ENCODE results near the gene KCNK17. TPM values are rescaled to one million over a fixed set of nuclear protein-coding genes. Genes with fewer than 3 reads are reported as not detected.
A peak's percentile ranks its signal among the peaks of the same experiment; 100 is the strongest.

Gene KCNK17
- total and polyA plus RNA-seq, 5 donors from 2014 or later, result not detected

DNA sequence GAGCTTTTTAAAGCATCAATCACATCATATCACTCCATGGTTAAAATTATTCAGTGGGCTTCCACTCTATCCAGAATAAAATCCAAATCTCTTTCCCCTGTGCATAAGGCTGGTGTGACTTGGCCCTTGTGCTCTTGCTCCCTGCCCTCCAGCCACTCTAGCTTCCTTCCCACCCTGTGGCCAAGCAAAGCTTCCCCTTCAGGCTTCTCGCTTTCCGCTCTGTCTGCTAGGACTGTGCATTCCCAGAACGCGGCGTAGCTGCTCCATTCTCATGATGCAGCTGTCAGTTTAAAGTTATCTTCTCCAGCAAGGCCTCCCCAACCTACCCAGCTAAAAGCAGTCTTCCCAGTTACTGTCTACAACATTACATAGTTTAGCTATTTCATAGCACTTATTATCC is 27.7 kb upstream of the KCNK17 start:
- ATAC-seq (ENCODE audit: low read depth in 2 of 2) (no peak), DNase-seq (no peak)
- no peaks in the 10 kb centered on the region for H3K36me3 ChIP-seq (ENCODE audit: control insufficient read depth, insufficient read depth, low read length)
- Mint-ChIP-seq H3K9me3 (no peaks in the 10 kb centered on the region), H3K4me1 (peaks cover 0 to under 1% (median 0%) of the 10 kb centered on the region in 4 donors), H3K27me3 (peaks cover 10% of the 10 kb centered on the region), H3K27ac (no peak overlapping the region), H3K36me3 (no peaks in the 10 kb centered on the region), H3K4me3 (no peak overlapping the region)
- H3K27me3 ChIP-seq (ENCODE audit: control insufficient read depth, insufficient read depth, low read length), result no peaks in the 10 kb centered on the region
- no peaks in the 10 kb centered on the region for H3K9me3 ChIP-seq (ENCODE audit: control insufficient read depth in 2 of 2, low read length in 2 of 2)
- no peaks in the 10 kb centered on the region for H3K4me1 ChIP-seq (ENCODE audit: control insufficient read depth, insufficient read depth, low read length, poor library complexity, severe bottlenecking)
- H3K4me3 ChIP-seq (ENCODE audit: low read depth, low read length), result no peak overlapping the region
- no peak overlapping the region for H3K27ac ChIP-seq (ENCODE audit: insufficient read depth, low read length, poor library complexity, severe bottlenecking)

DNA sequence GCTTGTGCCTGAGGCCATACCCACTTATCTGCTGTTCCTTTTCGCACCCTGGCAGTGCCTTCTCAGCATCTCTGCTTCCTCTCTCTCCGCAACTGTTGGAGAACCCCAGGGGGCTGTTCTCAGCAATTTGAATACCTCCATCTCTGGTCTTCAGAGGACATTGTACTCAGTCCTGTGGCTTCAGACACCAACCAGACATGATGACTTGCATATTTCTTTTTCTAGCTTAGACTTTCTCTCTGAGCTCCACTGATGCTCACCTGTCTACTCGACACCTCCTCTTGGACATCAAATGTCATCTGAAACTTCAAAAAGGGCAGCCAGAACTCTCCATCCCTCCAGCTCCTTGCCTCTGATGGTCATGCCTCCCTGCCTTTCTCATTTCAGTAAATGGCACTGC is 27.1 kb upstream of the KCNK17 start:
- Histone ChIP-seq H3K4me3 (ENCODE audit: low read depth, low read length) (no peak overlapping the region), H3K36me3 (ENCODE audit: control insufficient read depth, insufficient read depth, low read length) (no peaks in the 10 kb centered on the region), H3K4me1 (ENCODE audit: control insufficient read depth, insufficient read depth, low read length, poor library complexity, severe bottlenecking) (peaks cover 2% of the 10 kb centered on the region), H3K9me3 (ENCODE audit: control insufficient read depth in 2 of 2, low read length in 2 of 2) (no peaks in the 10 kb centered on the region), H3K27ac (ENCODE audit: insufficient read depth, low read length, poor library complexity, severe bottlenecking) (no peak overlapping the region), H3K27me3 (ENCODE audit: control insufficient read depth, insufficient read depth, low read length) (no peaks in the 10 kb centered on the region)
- DNase-seq, result no peak
- H3K4me1 Mint-ChIP-seq, result peaks cover 0 to 6% (median 1%) of the 10 kb centered on the region in 4 donors
- H3K9me3 Mint-ChIP-seq, result no peaks in the 10 kb centered on the region
- peaks cover 14% of the 10 kb centered on the region for H3K27me3 Mint-ChIP-seq
- H3K4me3 Mint-ChIP-seq, result no peak overlapping the region
- H3K27ac Mint-ChIP-seq, result no peak overlapping the region
- H3K36me3 Mint-ChIP-seq, result no peaks in the 10 kb centered on the region
- no peak for ATAC-seq (ENCODE audit: low read depth in 2 of 2)

DNA sequence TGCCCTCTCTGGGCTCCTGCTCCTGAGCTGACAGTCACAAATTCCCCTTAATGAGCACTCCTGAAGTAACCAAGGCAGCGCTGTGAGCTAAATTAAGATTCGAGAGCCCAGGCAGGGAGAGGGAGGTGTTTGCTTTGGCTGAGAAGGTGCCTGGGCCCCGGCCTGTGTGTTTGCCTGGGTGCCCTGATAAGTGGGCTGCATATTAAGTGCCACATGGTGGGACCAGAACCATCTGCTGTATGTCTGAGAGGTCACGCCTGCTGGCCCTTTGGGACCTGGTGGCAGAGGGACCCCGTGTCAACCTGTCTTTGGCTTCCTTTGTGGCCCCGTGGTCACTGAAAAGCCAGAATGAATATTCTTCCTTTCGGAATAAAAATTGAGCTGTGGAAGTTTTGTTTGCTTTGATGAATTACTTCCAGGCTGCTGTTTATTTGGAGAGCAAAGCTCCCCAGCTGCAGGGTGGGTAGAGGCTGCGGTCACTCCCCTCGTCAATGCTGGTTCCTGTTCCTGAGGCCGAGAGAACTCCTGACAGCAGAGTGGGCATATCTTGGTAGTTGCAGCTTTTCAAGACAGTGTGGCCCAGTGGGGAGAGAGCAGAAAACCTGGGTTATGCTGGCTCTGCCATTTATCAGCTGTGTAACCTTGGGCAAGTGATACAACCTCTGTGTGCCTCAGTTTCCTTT is 25.8 kb upstream of the KCNK17 start:
- Mint-ChIP-seq H3K4me1 (peaks cover 0 to 13% (median 3%) of the 10 kb centered on the region in 4 donors), H3K27me3 (peaks cover 16% of the 10 kb centered on the region), H3K27ac (no peak overlapping the region), H3K36me3 (no peaks in the 10 kb centered on the region), H3K4me3 (no peak overlapping the region), H3K9me3 (peaks cover 0 to 2% (median 0%) of the 10 kb centered on the region in 7 donors)
- Histone ChIP-seq H3K4me1 (ENCODE audit: control insufficient read depth, insufficient read depth, low read length, poor library complexity, severe bottlenecking) (peaks cover 6% of the 10 kb centered on the region), H3K27ac (ENCODE audit: insufficient read depth, low read length, poor library complexity, severe bottlenecking) (no peak overlapping the region), H3K27me3 (ENCODE audit: control insufficient read depth, insufficient read depth, low read length) (no peaks in the 10 kb centered on the region), H3K4me3 (ENCODE audit: low read depth, low read length) (no peak overlapping the region), H3K36me3 (ENCODE audit: control insufficient read depth, insufficient read depth, low read length) (no peaks in the 10 kb centered on the region), H3K9me3 (ENCODE audit: control insufficient read depth in 2 of 2, low read length in 2 of 2) (no peaks in the 10 kb centered on the region)
- DNase-seq (no peak), ATAC-seq (ENCODE audit: low read depth in 2 of 2) (no peak)

DNA sequence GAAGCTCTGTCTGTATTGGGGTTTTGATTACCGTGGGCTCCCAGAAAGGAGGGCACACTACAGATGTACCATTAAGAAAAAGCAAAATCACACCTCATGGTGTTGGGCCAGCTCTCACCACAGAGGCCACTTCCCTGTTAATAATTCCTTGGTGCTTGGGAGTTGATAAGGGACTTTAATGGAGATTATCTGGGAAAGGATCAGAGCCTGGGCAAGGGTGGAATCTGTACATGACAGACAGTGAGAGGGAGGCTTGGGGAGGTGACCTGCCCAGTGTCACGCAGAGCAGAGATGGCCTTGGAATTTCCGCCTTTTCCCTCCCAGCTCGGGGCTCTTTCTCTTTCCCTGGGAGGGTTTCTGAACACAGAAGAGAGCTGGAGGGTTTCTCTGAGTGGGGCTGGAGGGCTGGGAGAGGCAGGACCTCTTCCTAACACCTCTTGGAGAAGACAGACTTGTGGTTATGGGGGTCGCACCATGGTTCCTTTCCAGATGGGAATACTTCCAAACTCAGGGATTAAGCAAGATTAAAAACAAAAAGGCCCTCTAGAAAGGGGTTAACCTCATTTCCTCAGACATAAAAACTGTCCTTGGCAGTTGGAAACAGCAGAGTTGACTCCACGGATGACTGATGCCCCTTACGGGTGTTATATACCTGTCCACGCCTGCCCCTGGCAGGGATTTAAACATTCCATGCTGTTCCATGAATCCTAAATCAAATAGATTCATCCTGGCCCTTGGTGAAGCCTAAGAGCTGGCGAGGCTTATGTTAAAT is 25.1 kb upstream of the KCNK17 start:
- DNase-seq, result no peak
- H3K27ac ChIP-seq (ENCODE audit: insufficient read depth, low read length, poor library complexity, severe bottlenecking), result no peak overlapping the region
- no peaks in the 10 kb centered on the region for H3K9me3 ChIP-seq (ENCODE audit: control insufficient read depth in 2 of 2, low read length in 2 of 2)
- no peaks in the 10 kb centered on the region for H3K27me3 ChIP-seq (ENCODE audit: control insufficient read depth, insufficient read depth, low read length)
- peaks cover 6% of the 10 kb centered on the region for H3K4me1 ChIP-seq (ENCODE audit: control insufficient read depth, insufficient read depth, low read length, poor library complexity, severe bottlenecking)
- peaks cover 0 to 13% (median 3%) of the 10 kb centered on the region in 4 donors for H3K4me1 Mint-ChIP-seq
- H3K9me3 Mint-ChIP-seq, result peaks cover 0 to 2% (median 0%) of the 10 kb centered on the region in 7 donors
- no peak overlapping the region for H3K4me3 Mint-ChIP-seq
- no peak for ATAC-seq (ENCODE audit: low read depth in 2 of 2)
- H3K4me3 ChIP-seq (ENCODE audit: low read depth, low read length), result no peak overlapping the region
- H3K27ac Mint-ChIP-seq, result peak overlapping the region in 1 of 3 donors; percentile 46
- H3K36me3 ChIP-seq (ENCODE audit: control insufficient read depth, insufficient read depth, low read length), result no peaks in the 10 kb centered on the region
- no peaks in the 10 kb centered on the region for H3K36me3 Mint-ChIP-seq
- H3K27me3 Mint-ChIP-seq, result peaks cover 16% of the 10 kb centered on the region

DNA sequence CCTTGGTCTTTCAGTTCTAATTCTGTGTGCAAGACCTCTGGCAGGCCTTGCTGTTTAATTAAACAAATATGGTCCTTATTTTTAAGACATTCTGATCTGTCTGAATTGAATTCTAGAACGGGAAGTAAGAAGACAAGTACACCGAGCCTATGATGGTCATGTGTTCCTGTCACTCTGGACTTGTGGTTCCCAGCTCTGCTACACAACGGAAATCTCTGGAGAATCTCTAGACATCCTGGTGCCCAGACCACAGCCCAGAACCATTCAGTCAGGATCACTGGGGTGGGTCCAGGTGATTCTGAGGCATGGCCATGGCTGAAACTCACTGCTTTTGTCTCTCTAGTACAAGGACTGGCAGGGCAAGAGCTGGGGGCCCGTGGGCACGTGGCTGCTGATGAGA is 24.2 kb upstream of the KCNK17 start:
- Mint-ChIP-seq H3K9me3 (peaks cover 0 to 2% (median 0%) of the 10 kb centered on the region in 7 donors), H3K36me3 (no peaks in the 10 kb centered on the region), H3K4me3 (no peak overlapping the region), H3K27ac (no peak overlapping the region), H3K4me1 (peaks cover 0 to 13% (median 3%) of the 10 kb centered on the region in 4 donors), H3K27me3 (peaks cover 16% of the 10 kb centered on the region)
- ATAC-seq (ENCODE audit: low read depth in 2 of 2), result no peak
- no peak for DNase-seq
- H3K36me3 ChIP-seq (ENCODE audit: control insufficient read depth, insufficient read depth, low read length), result no peaks in the 10 kb centered on the region
- H3K9me3 ChIP-seq (ENCODE audit: control insufficient read depth in 2 of 2, low read length in 2 of 2), result no peaks in the 10 kb centered on the region
- no peak overlapping the region for H3K27ac ChIP-seq (ENCODE audit: insufficient read depth, low read length, poor library complexity, severe bottlenecking)
- H3K27me3 ChIP-seq (ENCODE audit: control insufficient read depth, insufficient read depth, low read length), result no peaks in the 10 kb centered on the region
- H3K4me1 ChIP-seq (ENCODE audit: control insufficient read depth, insufficient read depth, low read length, poor library complexity, severe bottlenecking), result peaks cover 6% of the 10 kb centered on the region
- H3K4me3 ChIP-seq (ENCODE audit: low read depth, low read length), result no peak overlapping the region

DNA sequence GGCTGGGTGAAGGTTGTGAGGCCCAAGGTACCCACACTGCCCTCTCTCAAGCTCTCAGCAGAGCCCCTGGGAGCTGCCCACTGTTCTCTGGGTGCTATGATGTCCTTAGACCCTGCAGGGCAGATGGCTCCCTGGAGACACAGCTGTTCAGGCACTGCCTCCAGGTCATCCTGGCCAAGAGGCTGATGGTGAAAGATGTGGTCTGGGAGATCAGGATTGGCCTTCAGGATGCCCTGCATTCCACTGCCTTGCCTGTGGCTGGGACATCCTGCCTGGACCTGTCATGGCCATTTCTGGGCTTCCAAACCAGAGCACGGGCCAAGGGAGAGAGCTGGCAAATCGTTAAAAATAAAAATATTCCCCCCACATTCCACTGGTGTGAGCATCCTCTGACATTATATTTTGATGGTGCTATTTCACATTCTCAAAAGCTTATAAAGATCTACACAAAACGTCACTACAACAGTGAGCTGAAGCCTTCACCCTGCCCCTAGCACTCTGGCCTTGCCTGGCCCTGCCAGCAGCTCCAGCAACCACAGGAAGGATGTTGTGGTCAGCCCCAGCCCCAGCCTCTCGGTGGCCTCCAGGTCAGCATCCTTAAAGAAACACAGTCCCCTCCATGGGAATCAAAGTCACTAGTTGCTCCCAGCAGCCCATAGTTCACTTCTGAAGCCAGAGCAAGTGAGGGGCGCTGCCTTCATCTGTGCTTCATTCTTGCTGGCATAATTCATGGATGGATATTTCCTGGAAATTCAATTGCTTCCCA is 21.7 kb upstream of the KCNK17 start:
- no peak overlapping the region for H3K4me3 ChIP-seq (ENCODE audit: low read depth, low read length)
- no peaks in the 10 kb centered on the region for H3K36me3 Mint-ChIP-seq
- H3K27ac Mint-ChIP-seq, result no peak overlapping the region
- H3K4me1 ChIP-seq (ENCODE audit: control insufficient read depth, insufficient read depth, low read length, poor library complexity, severe bottlenecking), result peaks cover 6% of the 10 kb centered on the region
- no peak overlapping the region for H3K4me3 Mint-ChIP-seq
- H3K27me3 ChIP-seq (ENCODE audit: control insufficient read depth, insufficient read depth, low read length), result no peaks in the 10 kb centered on the region
- H3K27me3 Mint-ChIP-seq, result peaks cover 28% of the 10 kb centered on the region
- DNase-seq, result peak in 1 of 3 donors; percentile 7
- no peak overlapping the region for H3K27ac ChIP-seq (ENCODE audit: insufficient read depth, low read length, poor library complexity, severe bottlenecking)
- H3K9me3 Mint-ChIP-seq, result peaks cover 0 to 2% (median 0%) of the 10 kb centered on the region in 7 donors
- no peaks in the 10 kb centered on the region for H3K9me3 ChIP-seq (ENCODE audit: control insufficient read depth in 2 of 2, low read length in 2 of 2)
- H3K36me3 ChIP-seq (ENCODE audit: control insufficient read depth, insufficient read depth, low read length), result no peaks in the 10 kb centered on the region
- H3K4me1 Mint-ChIP-seq, result peaks cover 0 to 13% (median 3%) of the 10 kb centered on the region in 4 donors
- no peak for ATAC-seq (ENCODE audit: low read depth in 2 of 2)

DNA sequence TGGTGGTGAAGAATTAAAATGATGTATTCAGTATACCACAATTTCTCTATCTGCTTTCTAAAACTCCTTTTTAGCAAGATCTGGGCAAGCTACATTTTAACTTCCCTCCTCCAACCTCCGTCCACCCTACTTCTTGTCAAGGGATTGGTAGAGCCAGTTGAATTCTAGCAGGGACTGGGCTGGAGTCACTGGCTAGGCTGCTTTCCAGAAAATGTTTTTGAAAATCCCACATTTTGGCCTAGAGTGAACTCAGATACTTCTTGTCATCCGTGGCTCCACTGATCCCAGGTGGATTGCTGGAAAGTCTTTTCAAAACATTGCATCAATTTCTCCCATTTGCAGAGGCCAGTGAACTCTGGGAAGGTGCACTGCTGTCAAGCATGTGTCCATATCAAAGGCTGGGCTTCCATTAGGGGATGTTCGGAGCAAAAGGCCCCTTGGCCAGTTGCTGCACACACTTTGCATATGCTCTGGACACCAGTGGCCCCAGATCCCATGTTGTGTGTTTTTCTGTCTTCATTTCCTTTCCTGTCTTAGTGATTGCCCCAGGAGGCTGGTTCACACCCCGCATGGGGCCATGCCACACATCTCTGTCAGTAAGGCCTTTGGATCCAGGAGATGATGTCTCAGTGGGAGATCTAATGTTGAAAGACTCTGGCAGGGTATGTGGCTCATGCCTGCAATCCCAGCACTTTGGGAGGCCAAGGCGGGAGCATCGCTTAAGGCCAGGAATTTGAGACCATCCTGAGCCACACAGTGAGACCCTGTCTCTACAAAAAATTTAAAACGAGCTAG is 19.6 kb upstream of the KCNK17 start:
- peaks cover 0 to 2% (median 0%) of the 10 kb centered on the region in 7 donors for H3K9me3 Mint-ChIP-seq
- H3K4me3 Mint-ChIP-seq, result no peak overlapping the region
- Histone ChIP-seq H3K4me3 (ENCODE audit: low read depth, low read length) (no peak overlapping the region), H3K27me3 (ENCODE audit: control insufficient read depth, insufficient read depth, low read length) (no peaks in the 10 kb centered on the region), H3K4me1 (ENCODE audit: control insufficient read depth, insufficient read depth, low read length, poor library complexity, severe bottlenecking) (peaks cover 6% of the 10 kb centered on the region), H3K9me3 (ENCODE audit: control insufficient read depth in 2 of 2, low read length in 2 of 2) (no peaks in the 10 kb centered on the region), H3K27ac (ENCODE audit: insufficient read depth, low read length, poor library complexity, severe bottlenecking) (no peak overlapping the region), H3K36me3 (ENCODE audit: control insufficient read depth, insufficient read depth, low read length) (no peaks in the 10 kb centered on the region)
- H3K36me3 Mint-ChIP-seq, result no peaks in the 10 kb centered on the region
- no peak overlapping the region for H3K27ac Mint-ChIP-seq
- ATAC-seq (ENCODE audit: low read depth in 2 of 2) (no peak), DNase-seq (no peak)
- H3K27me3 Mint-ChIP-seq, result peaks cover 38% of the 10 kb centered on the region
- peaks cover 0 to 13% (median 3%) of the 10 kb centered on the region in 4 donors for H3K4me1 Mint-ChIP-seq
